SIG-M5 (cell line): ENCODE data around the gene PKM.
"Not testable (repeated sequence)": the region's sequence is repeated elsewhere in the genome, so short reads cannot be mapped to it uniquely, and the experiment has no call there.

Source experiments
- DNase-seq: peaks from one replicate; lab custom pipeline; 2025; lab: John Stamatoyannopoulos, UW

Gene PKM

GRCh38 chr15:72231066-72231832 is at the start of gene PKM:
PKM (minus strand) TSS chr15:72231190; CDS start chr15:72219097, 12,093 bp downstream.
- peak; percentile 69 for DNase-seq

- no peak for DNase-seq
Measured at GRCh38 chr15:72280751-72281150, 49.8 kb upstream of the PKM start.

- DNase-seq, result no peak
Measured at GRCh38 chr15:72278737-72279136, 47.7 kb upstream of the PKM start.

GRCh38 chr15:72276326-72276700 is 45.3 kb upstream of the PKM start:
- no peak for DNase-seq

GRCh38 chr15:72275635-72276325 is 44.8 kb upstream of the PKM start:
- not testable (repeated sequence) for DNase-seq

GRCh38 chr15:72272997-72273352 is 42.0 kb upstream of the PKM start:
- no peak for DNase-seq

- DNase-seq, result peak; percentile 77
Measured at GRCh38 chr15:72272213-72272996, 41.4 kb upstream of the PKM start, which contains the start of gene PARP6. PARP6 (minus strand) TSS chr15:72272554; CDS start chr15:72267477, 5,077 bp downstream.

- DNase-seq, result no peak
Measured at GRCh38 chr15:72271895-72272212, 40.9 kb upstream of the PKM start.

GRCh38 chr15:72271221-72271620 is 40.2 kb upstream of the PKM start:
- no peak for DNase-seq

- DNase-seq, result no peak
Measured at GRCh38 chr15:72269739-72270138, 38.7 kb upstream of the PKM start.

GRCh38 chr15:72265031-72265430 is 34.0 kb upstream of the PKM start:
- no peak for DNase-seq

- no peak for DNase-seq
Measured at GRCh38 chr15:72252663-72253299, 21.8 kb upstream of the PKM start.

- DNase-seq, result no peak
Measured at GRCh38 chr15:72249142-72249810, 18.3 kb upstream of the PKM start.

- DNase-seq, result no peak
Measured at GRCh38 chr15:72248514-72248913, 17.5 kb upstream of the PKM start.

GRCh38 chr15:72242775-72243370 is 11.9 kb upstream of the PKM start:
- DNase-seq, result no peak

- DNase-seq, result no peak
Measured at GRCh38 chr15:72239652-72240051, 8.7 kb upstream of the PKM start.

- DNase-seq, result no peak
Measured at GRCh38 chr15:72238586-72238985, 7.6 kb upstream of the PKM start.

- no peak for DNase-seq
Measured at GRCh38 chr15:72237853-72238224, 6.8 kb upstream of the PKM start.

- DNase-seq, result peak; percentile 66
Measured at GRCh38 chr15:72237029-72237852, 6.3 kb upstream of the PKM start.

- DNase-seq, result no peak
Measured at GRCh38 chr15:72236381-72237003, 5.5 kb upstream of the PKM start.
